CD4-positive, CD25-positive, alpha-beta regulatory T cell (primary cell): ENCODE measurements around the gene ST6GAL1. TPM values are rescaled to one million over a fixed set of nuclear protein-coding genes. Genes with fewer than 3 reads are reported as not detected.
"Not testable (repeated sequence)": the region's sequence is repeated elsewhere in the genome, so short reads cannot be mapped to it uniquely, and the experiment has no call there.

Experiments used
- ATAC-seq, 2 donors: fragments of 150-1000 bp; cut with Tn5 transposase; one replicate each; pipeline ENCODE4 v1.10.0; 2021; ENCODE audit warnings: low read depth in 2 of 2, moderate number of reproducible peaks in 2 of 2, moderate library complexity in 1 of 2
- DNase-seq, 3 donors: peaks; one replicate each; pipeline versions ENCODE4 v3.0.0 to v3.0.0-alpha.2; 2012 to 2022; ENCODE audit warnings: mixed read lengths in 1 of 3
- H3K27ac ChIP-seq: one replicate; pipeline ENCODE4 v1.7.0; 2013; ENCODE audit warnings: mild to moderate bottlenecking, low read length; ENCODE audit not compliant: insufficient read depth, poor library complexity, severe bottlenecking
- H3K27me3 ChIP-seq: one replicate; pipeline ENCODE4 v1.7.0; 2013; ENCODE audit warnings: low read length; ENCODE audit not compliant: control insufficient read depth, insufficient read depth
- H3K36me3 ChIP-seq: one replicate; pipeline ENCODE4 v1.7.0; 2013; ENCODE audit warnings: mild to moderate bottlenecking, low read length, moderate library complexity; ENCODE audit not compliant: control insufficient read depth, insufficient read depth
- H3K4me1 ChIP-seq: 2 replicates; pipeline ENCODE4 v1.7.0; 2013; ENCODE audit warnings: mild to moderate bottlenecking, low read length; ENCODE audit not compliant: insufficient read depth, control insufficient read depth, poor library complexity, severe bottlenecking
- H3K4me3 ChIP-seq: one replicate; pipeline ENCODE4 v1.7.0; 2013; ENCODE audit warnings: low read depth, mild to moderate bottlenecking, low read length, moderate library complexity
- H3K9me3 ChIP-seq, 2 experiments: 1 replicate in 1 of 2; 2 replicates in 1 of 2; pipeline ENCODE4 v1.7.0; 2013; ENCODE audit warnings: low read length in 2 of 2, mild to moderate bottlenecking in 1 of 2, moderate library complexity in 1 of 2; ENCODE audit not compliant: control insufficient read depth in 2 of 2
- H3K27ac Mint-ChIP-seq, 3 donors: one replicate each; pipeline ENCODE4 v1.8.0; 2020 to 2022; ENCODE audit warnings: mild to moderate bottlenecking in 3 of 3, mixed read lengths in 3 of 3, moderate library complexity in 2 of 3
- H3K27me3 Mint-ChIP-seq: one replicate; pipeline ENCODE4 v1.8.0; 2022; ENCODE audit warnings: mild to moderate bottlenecking, mixed read lengths
- H3K36me3 Mint-ChIP-seq: one replicate; pipeline ENCODE4 v1.8.0; 2020; ENCODE audit warnings: mixed read lengths
- H3K4me1 Mint-ChIP-seq, 4 donors: one replicate each; pipeline ENCODE4 v1.8.0; 2020 to 2022; ENCODE audit warnings: mixed read lengths in 4 of 4, mild to moderate bottlenecking in 1 of 4
- H3K4me3 Mint-ChIP-seq, 4 donors: one replicate each; pipeline ENCODE4 v1.8.0; 2020 to 2022; ENCODE audit warnings: mild to moderate bottlenecking in 4 of 4, mixed read lengths in 4 of 4, moderate library complexity in 3 of 4
- H3K9me3 Mint-ChIP-seq, 7 donors: one replicate each; pipeline ENCODE4 v1.8.0; 2020 to 2022; ENCODE audit warnings: mixed read lengths in 7 of 7, mild to moderate bottlenecking in 3 of 7, moderate library complexity in 2 of 7
- polyA plus RNA-seq, 4 donors: library from polyadenylated mRNA; unstranded; fragments of 300-500 nt; fragmentation: Illumina TruSeq; gene quantifications; one replicate each; pipeline ENCODE4 v1.2.3, GENCODE V29; 2021
- total RNA-seq: library from RNA; stranded (reverse); gene quantifications from one replicate; pipeline ENCODE4 v1.2.3, GENCODE V29; 2022

Gene ST6GAL1, protein sequence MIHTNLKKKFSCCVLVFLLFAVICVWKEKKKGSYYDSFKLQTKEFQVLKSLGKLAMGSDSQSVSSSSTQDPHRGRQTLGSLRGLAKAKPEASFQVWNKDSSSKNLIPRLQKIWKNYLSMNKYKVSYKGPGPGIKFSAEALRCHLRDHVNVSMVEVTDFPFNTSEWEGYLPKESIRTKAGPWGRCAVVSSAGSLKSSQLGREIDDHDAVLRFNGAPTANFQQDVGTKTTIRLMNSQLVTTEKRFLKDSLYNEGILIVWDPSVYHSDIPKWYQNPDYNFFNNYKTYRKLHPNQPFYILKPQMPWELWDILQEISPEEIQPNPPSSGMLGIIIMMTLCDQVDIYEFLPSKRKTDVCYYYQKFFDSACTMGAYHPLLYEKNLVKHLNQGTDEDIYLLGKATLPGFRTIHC
- total RNA-seq (179 TPM), polyA plus RNA-seq (100 to 1,000 TPM; 125 to 184 (median 154) TPM)

DNA sequence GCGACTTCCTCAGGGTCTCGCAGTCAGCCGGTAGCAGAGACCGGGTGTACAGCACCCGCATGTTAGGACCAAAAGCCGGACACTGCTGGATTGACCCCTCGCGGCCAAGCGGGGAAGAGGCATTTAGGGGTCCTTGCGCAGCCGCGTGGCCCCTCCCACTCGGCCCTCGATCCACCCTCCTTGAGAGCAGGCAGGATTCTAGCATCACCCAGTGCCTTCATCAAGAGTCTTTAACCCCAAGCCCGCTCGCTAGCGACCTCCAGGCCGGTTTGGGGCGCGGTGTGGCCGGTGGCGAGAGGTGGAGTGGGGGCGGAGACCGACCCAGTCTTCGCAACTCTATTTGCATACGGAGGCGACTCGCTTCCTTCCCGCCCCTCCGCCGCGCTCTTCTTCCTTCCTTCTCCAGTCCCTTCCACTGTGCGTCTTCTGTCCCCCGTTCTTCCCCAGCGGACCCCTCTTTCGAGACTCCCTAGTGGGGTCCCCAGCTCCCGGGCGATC lies at the start of gene ST6GAL1:
ST6GAL1 (plus strand) TSS at position 384 of the 498 bp plus-strand sequence. CDS start 112,178 bp downstream, outside the sequence.
- H3K9me3 ChIP-seq = no peaks in the 10 kb centered on the region
- H3K36me3 Mint-ChIP-seq = peaks cover 14% of the 10 kb centered on the region
- peaks cover 27% of the 10 kb centered on the region for H3K4me1 ChIP-seq
- H3K27me3 Mint-ChIP-seq = no peaks in the 10 kb centered on the region
- peaks cover 0 to 2% (median 0%) of the 10 kb centered on the region in 7 donors for H3K9me3 Mint-ChIP-seq
- H3K27me3 ChIP-seq = no peaks in the 10 kb centered on the region
- DNase-seq (peak; percentile 52 to 80 (median 59)), ATAC-seq (peak; percentile 42 to 52)
- peak within 1 kb of the TSS; percentile 96 to 100 (median 100) for H3K4me3 Mint-ChIP-seq
- H3K27ac Mint-ChIP-seq = peak within 1 kb of the TSS; percentile 94 to 99 (median 96)
- H3K4me1 Mint-ChIP-seq = peaks cover 14 to 45% (median 25%) of the 10 kb centered on the region in 4 donors
- peaks cover 16% of the 10 kb centered on the region for H3K36me3 ChIP-seq
- peak within 1 kb of the TSS; percentile 83 for H3K27ac ChIP-seq
- peak within 1 kb of the TSS; percentile 97 for H3K4me3 ChIP-seq

DNA sequence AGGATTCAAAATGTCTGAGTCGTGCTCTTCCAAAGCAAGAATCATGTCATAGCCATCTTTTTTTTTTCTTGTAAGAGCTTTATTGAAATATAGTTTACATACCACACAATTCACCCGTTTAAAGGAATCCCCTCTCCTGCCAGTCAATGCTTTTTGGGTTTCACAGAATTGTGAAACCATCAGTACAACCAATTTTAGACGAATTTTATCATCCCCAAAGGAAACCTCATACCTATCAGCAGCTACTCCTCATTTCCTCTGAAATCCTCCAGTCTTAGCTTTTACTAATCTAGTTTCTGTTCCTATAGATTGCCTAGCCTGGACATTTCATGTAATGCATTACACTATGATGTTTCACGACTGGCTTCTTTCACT lies 48.2 kb upstream of the ST6GAL1 start:
- Histone ChIP-seq H3K4me1 (peaks cover 36% of the 10 kb centered on the region), H3K36me3 (no peaks in the 10 kb centered on the region), H3K9me3 (no peaks in the 10 kb centered on the region), H3K27me3 (no peaks in the 10 kb centered on the region), H3K4me3 (peak overlapping the region; percentile 45), H3K27ac (no peak overlapping the region)
- H3K36me3 Mint-ChIP-seq = no peaks in the 10 kb centered on the region
- DNase-seq = no peak
- H3K27me3 Mint-ChIP-seq = no peaks in the 10 kb centered on the region
- peak overlapping the region in 3 of 4 donors; percentile 17 to 55 (median 31) for H3K4me3 Mint-ChIP-seq
- H3K9me3 Mint-ChIP-seq = peaks cover 0 to 3% (median 0%) of the 10 kb centered on the region in 7 donors
- H3K27ac Mint-ChIP-seq = peak overlapping the region; percentile 0 to 91 (median 7)
- ATAC-seq = no peak
- H3K4me1 Mint-ChIP-seq = peaks cover 32 to 62% (median 39%) of the 10 kb centered on the region in 4 donors

DNA sequence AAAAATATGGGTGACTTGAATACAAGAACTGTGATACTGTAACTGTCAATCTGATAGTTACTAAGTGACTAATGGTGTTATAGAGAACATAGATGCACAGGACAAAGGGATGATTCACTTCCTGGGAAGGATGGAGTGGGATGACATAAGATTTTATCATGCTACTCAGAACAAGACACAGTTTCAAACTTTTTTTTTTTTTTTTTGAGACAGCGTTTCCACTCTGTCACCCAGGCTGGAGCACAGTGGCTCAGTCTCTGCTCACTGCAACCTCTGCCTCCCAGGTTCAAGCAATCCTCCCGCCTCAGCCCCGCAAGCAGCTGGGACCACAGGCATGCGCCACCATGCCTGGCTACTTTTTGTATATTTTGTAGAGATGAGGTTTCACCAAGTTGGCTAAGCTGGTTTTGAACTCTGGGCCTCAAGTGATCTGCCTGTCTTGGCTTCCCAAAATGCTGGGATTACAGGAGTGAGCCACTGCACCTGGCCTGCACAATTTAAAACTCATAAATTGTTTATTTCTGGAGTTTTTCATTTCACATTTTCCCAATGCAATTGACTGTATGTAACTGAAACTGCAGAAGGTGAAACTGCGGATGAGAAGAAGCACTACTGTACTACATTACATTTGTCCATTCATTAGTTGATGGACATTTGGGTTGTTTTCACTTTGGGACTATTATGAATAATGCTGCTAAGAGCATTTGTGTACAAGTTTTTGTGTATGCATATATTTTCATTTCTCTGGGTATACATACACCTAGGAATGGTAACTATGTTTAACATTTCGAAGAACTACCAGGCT lies 47.2 kb upstream of the ST6GAL1 start:
- H3K4me1 ChIP-seq = peaks cover 36% of the 10 kb centered on the region
- Mint-ChIP-seq H3K27me3 (no peaks in the 10 kb centered on the region), H3K4me1 (peaks cover 32 to 62% (median 41%) of the 10 kb centered on the region in 4 donors), H3K4me3 (peak overlapping the region; percentile 33 to 48 (median 40)), H3K36me3 (no peaks in the 10 kb centered on the region), H3K9me3 (peaks cover 0 to 3% (median 0%) of the 10 kb centered on the region in 7 donors), H3K27ac (peak overlapping the region; percentile 61 to 78 (median 64))
- no peaks in the 10 kb centered on the region for H3K9me3 ChIP-seq
- DNase-seq (peak in 1 of 3 donors; percentile 39), ATAC-seq (peak; percentile 31 to 56)
- peak overlapping the region; percentile 51 for H3K4me3 ChIP-seq
- peak overlapping the region; percentile 23 for H3K27ac ChIP-seq
- H3K36me3 ChIP-seq = no peaks in the 10 kb centered on the region
- no peaks in the 10 kb centered on the region for H3K27me3 ChIP-seq

DNA sequence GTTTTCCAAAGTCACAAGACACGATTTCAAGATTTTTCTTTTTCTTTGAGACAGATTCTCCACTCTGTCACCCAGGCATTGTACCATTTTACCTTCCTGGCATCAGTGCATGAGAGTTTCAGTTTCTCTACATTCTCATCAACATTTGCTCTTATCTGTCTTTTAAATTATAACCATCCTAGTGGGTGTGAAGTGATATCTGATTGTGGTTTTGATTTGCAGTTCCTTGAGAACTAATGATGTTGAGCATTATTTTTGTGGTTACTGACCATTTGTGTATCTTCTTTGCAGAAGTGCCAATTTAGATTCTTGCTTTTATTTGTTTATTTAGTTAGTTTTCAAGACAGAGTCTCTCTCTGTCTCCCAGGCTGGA lies 46.7 kb upstream of the ST6GAL1 start:
- H3K27me3 Mint-ChIP-seq = no peaks in the 10 kb centered on the region
- peak overlapping the region; percentile 61 to 78 (median 64) for H3K27ac Mint-ChIP-seq
- H3K9me3 ChIP-seq = no peaks in the 10 kb centered on the region
- no peaks in the 10 kb centered on the region for H3K27me3 ChIP-seq
- ATAC-seq (no peak), DNase-seq (peak in 1 of 3 donors; percentile 50)
- peaks cover 0 to 3% (median 0%) of the 10 kb centered on the region in 7 donors for H3K9me3 Mint-ChIP-seq
- peak overlapping the region; percentile 23 for H3K27ac ChIP-seq
- H3K4me3 ChIP-seq = peak overlapping the region; percentile 51
- H3K36me3 ChIP-seq = no peaks in the 10 kb centered on the region
- no peaks in the 10 kb centered on the region for H3K36me3 Mint-ChIP-seq
- peaks cover 36% of the 10 kb centered on the region for H3K4me1 ChIP-seq
- peak overlapping the region; percentile 33 to 48 (median 40) for H3K4me3 Mint-ChIP-seq
- H3K4me1 Mint-ChIP-seq = peaks cover 32 to 62% (median 44%) of the 10 kb centered on the region in 4 donors

DNA sequence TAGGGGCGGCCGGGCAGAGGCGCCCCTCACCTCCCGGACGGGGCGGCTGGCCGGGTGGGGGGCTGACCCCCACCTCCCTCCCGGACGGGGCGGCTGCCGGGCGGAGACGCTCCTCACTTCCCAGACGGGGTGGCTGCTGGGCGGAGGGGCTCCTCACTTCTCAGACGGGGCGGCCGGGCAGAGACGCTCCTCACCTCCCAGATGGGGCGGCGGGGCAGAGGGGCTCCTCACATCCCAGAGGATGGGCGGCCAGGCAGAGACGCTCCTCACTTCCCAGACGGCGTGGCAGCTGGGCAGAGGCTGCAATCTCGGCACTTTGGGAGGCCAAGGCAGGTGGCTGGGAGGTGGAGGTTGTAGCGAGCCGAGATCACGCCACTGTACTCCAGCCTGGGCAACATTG lies 45.5 kb upstream of the ST6GAL1 start:
- H3K9me3 ChIP-seq, H3K27me3 Mint-ChIP-seq, H3K36me3 Mint-ChIP-seq, H3K36me3 ChIP-seq, H3K27ac ChIP-seq, DNase-seq, H3K27ac Mint-ChIP-seq, H3K9me3 Mint-ChIP-seq, H3K4me3 ChIP-seq, ATAC-seq, H3K27me3 ChIP-seq, H3K4me3 Mint-ChIP-seq: not testable (repeated sequence)
- peaks cover 31 to 52% (median 38%) of the 10 kb centered on the region in 4 donors for H3K4me1 Mint-ChIP-seq
- H3K4me1 ChIP-seq = peaks cover 31% of the 10 kb centered on the region

DNA sequence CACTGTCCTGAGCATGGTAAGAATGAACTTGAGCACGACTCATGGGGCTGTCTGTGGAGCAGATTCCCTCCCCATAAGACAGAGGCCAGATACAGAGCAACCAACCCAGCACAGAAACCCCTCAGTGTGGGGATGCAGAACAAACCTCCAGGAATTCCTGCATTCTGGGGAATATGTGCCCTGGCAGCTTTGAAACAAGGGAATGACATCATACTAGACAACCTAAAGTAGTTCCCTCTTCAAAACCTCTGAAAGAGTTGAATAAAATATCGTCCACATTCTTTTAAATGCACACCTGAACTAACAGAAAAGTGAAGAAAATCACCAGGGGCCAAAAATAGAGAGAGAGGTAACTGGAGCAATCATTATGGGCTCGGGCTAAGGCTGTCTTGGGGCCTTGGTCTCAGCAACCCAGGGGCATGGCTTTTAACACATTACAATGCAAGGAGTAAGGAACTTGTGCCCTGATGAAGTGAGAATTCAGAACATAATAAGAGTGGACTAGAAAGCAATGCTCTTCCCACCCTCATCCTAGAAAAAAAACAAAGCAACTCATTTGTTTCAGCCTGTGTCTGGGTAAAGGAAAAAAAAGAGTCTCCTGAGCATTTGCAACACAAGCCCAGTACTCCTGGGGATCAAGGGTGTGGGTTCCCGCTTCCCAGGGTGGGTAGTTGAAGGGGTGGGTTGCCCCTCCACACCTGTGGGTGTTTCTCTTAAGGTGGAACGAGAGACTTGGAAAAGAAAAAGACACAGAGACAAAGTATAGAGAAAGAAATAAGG lies 43.9 kb upstream of the ST6GAL1 start:
- Histone ChIP-seq H3K27me3 (no peaks in the 10 kb centered on the region), H3K9me3 (no peaks in the 10 kb centered on the region), H3K4me1 (peaks cover 20% of the 10 kb centered on the region), H3K4me3 (no peak overlapping the region), H3K36me3 (no peaks in the 10 kb centered on the region), H3K27ac (no peak overlapping the region)
- Mint-ChIP-seq H3K4me1 (peaks cover 19 to 41% (median 27%) of the 10 kb centered on the region in 4 donors), H3K9me3 (peaks cover 0 to 3% (median 0%) of the 10 kb centered on the region in 7 donors), H3K36me3 (no peaks in the 10 kb centered on the region), H3K27me3 (peaks cover 5% of the 10 kb centered on the region), H3K4me3 (no peak overlapping the region), H3K27ac (peak overlapping the region in 1 of 3 donors; percentile 7)
- DNase-seq (no peak), ATAC-seq (no peak)

DNA sequence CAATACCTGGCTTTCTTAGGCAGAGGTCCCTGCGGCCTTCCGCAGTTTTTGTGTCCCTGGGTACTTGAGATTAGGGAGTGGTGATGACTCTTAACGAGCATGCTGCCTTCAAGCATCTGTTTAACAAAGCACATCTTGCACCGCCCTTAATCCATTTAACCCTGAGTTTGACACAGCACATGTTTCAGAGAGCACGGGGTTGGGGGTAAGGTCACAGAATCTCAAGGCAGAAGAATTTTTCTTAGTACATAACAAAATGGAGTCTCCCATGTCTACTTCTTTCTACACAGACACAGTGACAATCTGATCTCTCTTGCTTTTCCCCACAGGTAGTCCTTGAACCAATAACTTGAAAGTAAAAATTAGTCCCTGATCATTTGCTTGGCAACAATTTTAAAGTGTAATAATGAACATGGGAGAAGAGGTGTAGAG lies 42.8 kb upstream of the ST6GAL1 start:
- H3K4me1 Mint-ChIP-seq = peaks cover 11 to 30% (median 21%) of the 10 kb centered on the region in 4 donors
- ATAC-seq, H3K27ac Mint-ChIP-seq, DNase-seq, H3K36me3 ChIP-seq, H3K9me3 ChIP-seq, H3K27ac ChIP-seq, H3K4me3 ChIP-seq, H3K9me3 Mint-ChIP-seq, H3K4me3 Mint-ChIP-seq, H3K27me3 Mint-ChIP-seq, H3K36me3 Mint-ChIP-seq, H3K27me3 ChIP-seq: not testable (repeated sequence)
- peaks cover 13% of the 10 kb centered on the region for H3K4me1 ChIP-seq
